ENCODE results near the gene SLC12A7. TPM values are rescaled to one million over a fixed set of nuclear protein-coding genes. Genes with fewer than 3 reads are reported as not detected.

Gene SLC12A7
- total RNA-seq, 1 experiment from 2014 or later = 30.8 TPM

DNA sequence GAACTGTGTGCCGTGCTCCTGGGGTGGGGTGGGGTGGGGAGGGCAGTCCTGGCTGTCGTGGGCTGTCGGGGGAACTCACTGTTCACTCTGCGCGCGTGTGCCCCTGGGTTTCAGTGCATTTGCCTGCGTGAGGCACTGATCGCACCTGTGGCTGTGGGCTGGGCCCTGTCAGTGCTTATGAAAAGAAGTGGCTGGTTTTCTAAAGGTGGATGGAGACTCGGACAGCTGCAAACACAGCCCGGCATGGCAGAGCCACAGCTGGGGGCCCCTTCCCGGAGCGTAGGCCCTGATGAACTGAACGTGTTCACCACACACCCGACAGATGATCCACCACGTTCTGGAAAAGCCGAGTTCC is 60.5 kb downstream of the SLC12A7 start:
- Histone ChIP-seq H3K79me1 (ENCODE audit: insufficient read depth, low read depth, low read length, poor library complexity, severe bottlenecking) (no peaks in the 10 kb centered on the region), H3K9me3 (ENCODE audit: control insufficient read depth, low read depth, low read length) (no peaks in the 10 kb centered on the region), H4K8ac (replicated peaks; ENCODE audit: insufficient read length, low read depth, low read length) (no peak overlapping the region), H3K4ac (ENCODE audit: low read depth, low read length) (no peak overlapping the region), H2BK5ac (ENCODE audit: insufficient read length, low read length) (no peak overlapping the region), H3K56ac (ENCODE audit: insufficient read length, low read depth, low read length) (no peak overlapping the region), H2AK5ac (ENCODE audit: insufficient read length, low read length) (no peak overlapping the region), H3K4me2 (ENCODE audit: insufficient read depth, insufficient read length, low read length) (no peak overlapping the region), H2BK120ac (ENCODE audit: low read depth, low read length, poor library complexity, severe bottlenecking) (no peak overlapping the region), H4K91ac (ENCODE audit: insufficient read length, low read depth, low read length) (no peak overlapping the region), H2BK12ac (ENCODE audit: insufficient read length, low read depth, low read length) (no peak overlapping the region), H4K20me1 (ENCODE audit: control insufficient read depth, insufficient read depth, insufficient read length) (peaks cover under 1% of the 10 kb centered on the region), H3K27ac (ENCODE audit: insufficient read length, low read depth, low read length) (no peak overlapping the region), H3K18ac (ENCODE audit: insufficient read length, low read depth, low read length) (no peak overlapping the region), H3T11ph (ENCODE audit: low read length) (no peak overlapping the region), H3K23me2 (ENCODE audit: insufficient read length, low read depth, low read length, poor library complexity, severe bottlenecking) (no peaks in the 10 kb centered on the region), H2AFZ (ENCODE audit: low read length) (no peak overlapping the region), H3K9ac (ENCODE audit: extremely low read depth, insufficient read length, low read length) (no peak overlapping the region), H3K23ac (ENCODE audit: insufficient read length, low read depth, low read length) (no peak overlapping the region), H3K79me2 (ENCODE audit: insufficient read depth, low read length) (no peaks in the 10 kb centered on the region), H3K4me1 (ENCODE audit: insufficient read depth, low read length) (no peaks in the 10 kb centered on the region), H2BK15ac (ENCODE audit: low read depth, low read length) (no peak overlapping the region), H2BK20ac (ENCODE audit: low read depth, low read length, poor library complexity, severe bottlenecking) (no peak overlapping the region), H3K14ac (ENCODE audit: insufficient read depth, low read length) (no peak overlapping the region), H3K27me3 (ENCODE audit: insufficient read depth, low read length) (no peaks in the 10 kb centered on the region), H4K5ac (ENCODE audit: insufficient read length, low read depth, low read length) (no peak overlapping the region)
- WGBS (ENCODE audit: extremely low coverage, insufficient read length, low lambda C conversion rate) = no CpG with 5 or more reads among the region's 16 CpGs
- Mint-ChIP-seq H3K4me3 (no peak overlapping the region), H3K9me3 (peaks cover 10 to 13% of the 10 kb centered on the region in 2 experiments), H3K27me3 (ENCODE audit: low read depth) (no peaks in the 10 kb centered on the region; the same call in none of the 2 replicates), H3K4me1 (no peaks in the 10 kb centered on the region), H3K27ac (no peak overlapping the region; a peak in 1 of 7 replicates), H3K36me3 (ENCODE audit: insufficient read depth in 1 of 3, low read depth in 3 of 3) (peaks cover 4 to 35% (median 22%) of the 10 kb centered on the region in 3 experiments)
- no peak for TF ChIP-seq CTCF (conservative IDR thresholded peaks at IDR 0.05)
- no peak for DNase-seq

All from H9 (cell line).